ENCODE results near the gene OSBPL5.

The OSBPL5 gene

GRCh38 chr11:3155216-3155615 lies 9.9 kb downstream of the OSBPL5 start:
- Histone ChIP-seq H3K27ac (ENCODE audit: low read length) (peak overlapping the region; percentile 93), H3K9ac (ENCODE audit: low read length in 2 of 2) (peak overlapping the region; percentile 13 to 44)

GRCh38 chr11:3154001-3154599 lies 11.0 kb downstream of the OSBPL5 start:
- Histone ChIP-seq H3K4me1 (ENCODE audit: control insufficient read depth, insufficient read depth, low read length) (peaks cover 68% of the 10 kb centered on the region), H3K9me3 (ENCODE audit: control insufficient read depth in 2 of 2, low read length in 2 of 2) (no peaks in the 10 kb centered on the region), H3K27ac (ENCODE audit: low read length) (peak overlapping the region; percentile 87), H3K4me3 (ENCODE audit: low read length in 2 of 2) (peak overlapping the region; percentile 9 to 44), H3K27me3 (ENCODE audit: control insufficient read depth in 1 of 2, insufficient read depth in 2 of 2, low read length in 2 of 2) (no peaks in the 10 kb centered on the region), H3K9ac (ENCODE audit: low read length in 2 of 2) (peak overlapping the region; percentile 29 to 52), H3K36me3 (ENCODE audit: control insufficient read depth in 2 of 2, insufficient read depth in 2 of 2, low read length in 2 of 2) (peaks cover 2 to 7% of the 10 kb centered on the region in 2 donors)

More at GRCh38 chr11:3155216-3155615, 9.9 kb downstream of the OSBPL5 start:
- Histone ChIP-seq H3K36me3 (ENCODE audit: control insufficient read depth in 2 of 2, insufficient read depth in 2 of 2, low read length in 2 of 2) (peaks cover 2 to 7% of the 10 kb centered on the region in 2 donors), H3K4me3 (ENCODE audit: low read length in 2 of 2) (peak overlapping the region in 1 of 2 donors; percentile 60), H3K9me3 (ENCODE audit: control insufficient read depth in 2 of 2, low read length in 2 of 2) (no peaks in the 10 kb centered on the region), H3K4me1 (ENCODE audit: control insufficient read depth, insufficient read depth, low read length) (peaks cover 70% of the 10 kb centered on the region), H3K27me3 (ENCODE audit: control insufficient read depth in 1 of 2, insufficient read depth in 2 of 2, low read length in 2 of 2) (no peaks in the 10 kb centered on the region)

GRCh38 chr11:3153291-3153861 lies 11.7 kb downstream of the OSBPL5 start:
- Histone ChIP-seq H3K27me3 (ENCODE audit: control insufficient read depth in 1 of 2, insufficient read depth in 2 of 2, low read length in 2 of 2) (no peaks in the 10 kb centered on the region), H3K4me3 (ENCODE audit: low read length in 2 of 2) (peak overlapping the region in 1 of 2 donors; percentile 44), H3K36me3 (ENCODE audit: control insufficient read depth in 2 of 2, insufficient read depth in 2 of 2, low read length in 2 of 2) (peaks cover 2 to 7% of the 10 kb centered on the region in 2 donors), H3K4me1 (ENCODE audit: control insufficient read depth, insufficient read depth, low read length) (peaks cover 62% of the 10 kb centered on the region), H3K27ac (ENCODE audit: low read length) (peak overlapping the region; percentile 87), H3K9me3 (ENCODE audit: control insufficient read depth in 2 of 2, low read length in 2 of 2) (no peaks in the 10 kb centered on the region), H3K9ac (ENCODE audit: low read length in 2 of 2) (peak overlapping the region in 1 of 2 donors; percentile 52)

GRCh38 chr11:3152471-3153110 lies 12.5 kb downstream of the OSBPL5 start:
- peak overlapping the region; percentile 87 for H3K27ac ChIP-seq (ENCODE audit: low read length)
- H3K27me3 ChIP-seq (ENCODE audit: control insufficient read depth in 1 of 2, insufficient read depth in 2 of 2, low read length in 2 of 2), result no peaks in the 10 kb centered on the region
- peaks cover 66% of the 10 kb centered on the region for H3K4me1 ChIP-seq (ENCODE audit: control insufficient read depth, insufficient read depth, low read length)
- no peak overlapping the region for H3K4me3 ChIP-seq (ENCODE audit: low read length in 2 of 2)
- peaks cover 2 to 7% of the 10 kb centered on the region in 2 donors for H3K36me3 ChIP-seq (ENCODE audit: control insufficient read depth in 2 of 2, insufficient read depth in 2 of 2, low read length in 2 of 2)
- peak overlapping the region in 1 of 2 donors; percentile 25 for H3K9ac ChIP-seq (ENCODE audit: low read length in 2 of 2)
- no peaks in the 10 kb centered on the region for H3K9me3 ChIP-seq (ENCODE audit: control insufficient read depth in 2 of 2, low read length in 2 of 2)

- no peak overlapping the region for H3K4me3 ChIP-seq (ENCODE audit: low read length in 2 of 2)
- no peak overlapping the region for H3K27ac ChIP-seq (ENCODE audit: low read length)
- no peak overlapping the region for H3K9ac ChIP-seq (ENCODE audit: low read length in 2 of 2)
- H3K27me3 ChIP-seq (ENCODE audit: control insufficient read depth in 1 of 2, insufficient read depth in 2 of 2, low read length in 2 of 2), result no peaks in the 10 kb centered on the region
- H3K36me3 ChIP-seq (ENCODE audit: control insufficient read depth in 2 of 2, insufficient read depth in 2 of 2, low read length in 2 of 2), result peaks cover 2 to 7% of the 10 kb centered on the region in 2 donors
- peaks cover 59% of the 10 kb centered on the region for H3K4me1 ChIP-seq (ENCODE audit: control insufficient read depth, insufficient read depth, low read length)
- H3K9me3 ChIP-seq (ENCODE audit: control insufficient read depth in 2 of 2, low read length in 2 of 2), result no peaks in the 10 kb centered on the region
Measured at GRCh38 chr11:3150726-3151125, 14.4 kb downstream of the OSBPL5 start.

GRCh38 chr11:3149852-3150188 lies 15.3 kb downstream of the OSBPL5 start:
- H3K4me3 ChIP-seq (ENCODE audit: low read length in 2 of 2), result no peak overlapping the region
- H3K27me3 ChIP-seq (ENCODE audit: control insufficient read depth in 1 of 2, insufficient read depth in 2 of 2, low read length in 2 of 2), result no peaks in the 10 kb centered on the region
- H3K4me1 ChIP-seq (ENCODE audit: control insufficient read depth, insufficient read depth, low read length), result peaks cover 56% of the 10 kb centered on the region
- H3K9me3 ChIP-seq (ENCODE audit: control insufficient read depth in 2 of 2, low read length in 2 of 2), result no peaks in the 10 kb centered on the region
- no peak overlapping the region for H3K27ac ChIP-seq (ENCODE audit: low read length)
- no peak overlapping the region for H3K9ac ChIP-seq (ENCODE audit: low read length in 2 of 2)
- H3K36me3 ChIP-seq (ENCODE audit: control insufficient read depth in 2 of 2, insufficient read depth in 2 of 2, low read length in 2 of 2), result peaks cover 2 to 7% of the 10 kb centered on the region in 2 donors

GRCh38 chr11:3148990-3149851 lies 15.9 kb downstream of the OSBPL5 start:
- Histone ChIP-seq H3K4me1 (ENCODE audit: control insufficient read depth, insufficient read depth, low read length) (peaks cover 52% of the 10 kb centered on the region), H3K27me3 (ENCODE audit: control insufficient read depth in 1 of 2, insufficient read depth in 2 of 2, low read length in 2 of 2) (no peaks in the 10 kb centered on the region), H3K27ac (ENCODE audit: low read length) (no peak overlapping the region), H3K4me3 (ENCODE audit: low read length in 2 of 2) (no peak overlapping the region), H3K9ac (ENCODE audit: low read length in 2 of 2) (no peak overlapping the region), H3K9me3 (ENCODE audit: control insufficient read depth in 2 of 2, low read length in 2 of 2) (no peaks in the 10 kb centered on the region), H3K36me3 (ENCODE audit: control insufficient read depth in 2 of 2, insufficient read depth in 2 of 2, low read length in 2 of 2) (peaks cover 2 to 7% of the 10 kb centered on the region in 2 donors)

GRCh38 chr11:3148255-3148989 lies 16.7 kb downstream of the OSBPL5 start:
- Histone ChIP-seq H3K36me3 (ENCODE audit: control insufficient read depth in 2 of 2, insufficient read depth in 2 of 2, low read length in 2 of 2) (peaks cover 4 to 7% of the 10 kb centered on the region in 2 donors), H3K9me3 (ENCODE audit: control insufficient read depth in 2 of 2, low read length in 2 of 2) (no peaks in the 10 kb centered on the region), H3K4me3 (ENCODE audit: low read length in 2 of 2) (no peak overlapping the region), H3K27ac (ENCODE audit: low read length) (no peak overlapping the region), H3K4me1 (ENCODE audit: control insufficient read depth, insufficient read depth, low read length) (peaks cover 44% of the 10 kb centered on the region), H3K9ac (ENCODE audit: low read length in 2 of 2) (no peak overlapping the region), H3K27me3 (ENCODE audit: control insufficient read depth in 1 of 2, insufficient read depth in 2 of 2, low read length in 2 of 2) (no peaks in the 10 kb centered on the region)

- Histone ChIP-seq H3K9me3 (ENCODE audit: control insufficient read depth in 2 of 2, low read length in 2 of 2) (no peaks in the 10 kb centered on the region), H3K9ac (ENCODE audit: low read length in 2 of 2) (no peak overlapping the region), H3K27ac (ENCODE audit: low read length) (no peak overlapping the region), H3K27me3 (ENCODE audit: control insufficient read depth in 1 of 2, insufficient read depth in 2 of 2, low read length in 2 of 2) (no peaks in the 10 kb centered on the region), H3K4me1 (ENCODE audit: control insufficient read depth, insufficient read depth, low read length) (peaks cover 36% of the 10 kb centered on the region), H3K4me3 (ENCODE audit: low read length in 2 of 2) (no peak overlapping the region), H3K36me3 (ENCODE audit: control insufficient read depth in 2 of 2, insufficient read depth in 2 of 2, low read length in 2 of 2) (peaks cover 4 to 7% of the 10 kb centered on the region in 2 donors)
Measured at GRCh38 chr11:3147626-3148025, 17.5 kb downstream of the OSBPL5 start.

GRCh38 chr11:3147257-3147619 lies 17.9 kb downstream of the OSBPL5 start:
- Histone ChIP-seq H3K9ac (ENCODE audit: low read length in 2 of 2) (no peak overlapping the region), H3K36me3 (ENCODE audit: control insufficient read depth in 2 of 2, insufficient read depth in 2 of 2, low read length in 2 of 2) (peaks cover 4 to 7% of the 10 kb centered on the region in 2 donors), H3K9me3 (ENCODE audit: control insufficient read depth in 2 of 2, low read length in 2 of 2) (no peaks in the 10 kb centered on the region), H3K27ac (ENCODE audit: low read length) (no peak overlapping the region), H3K27me3 (ENCODE audit: control insufficient read depth in 1 of 2, insufficient read depth in 2 of 2, low read length in 2 of 2) (no peaks in the 10 kb centered on the region), H3K4me3 (ENCODE audit: low read length in 2 of 2) (peak overlapping the region in 1 of 2 donors; percentile 22), H3K4me1 (ENCODE audit: control insufficient read depth, insufficient read depth, low read length) (peaks cover 34% of the 10 kb centered on the region)

Data from stomach smooth muscle (tissue), 2 donors.